Measurements from ENCODE around the gene NF2. TPM values are rescaled to one million over a fixed set of nuclear protein-coding genes. Genes with fewer than 3 reads are reported as not detected.
"Not testable (repeated sequence)": the region's sequence is repeated elsewhere in the genome, so short reads cannot be mapped to it uniquely, and the experiment has no call there.

NF2 gene
- total RNA-seq, 1 donor from 2014 or later, result 36.2 TPM

DNA sequence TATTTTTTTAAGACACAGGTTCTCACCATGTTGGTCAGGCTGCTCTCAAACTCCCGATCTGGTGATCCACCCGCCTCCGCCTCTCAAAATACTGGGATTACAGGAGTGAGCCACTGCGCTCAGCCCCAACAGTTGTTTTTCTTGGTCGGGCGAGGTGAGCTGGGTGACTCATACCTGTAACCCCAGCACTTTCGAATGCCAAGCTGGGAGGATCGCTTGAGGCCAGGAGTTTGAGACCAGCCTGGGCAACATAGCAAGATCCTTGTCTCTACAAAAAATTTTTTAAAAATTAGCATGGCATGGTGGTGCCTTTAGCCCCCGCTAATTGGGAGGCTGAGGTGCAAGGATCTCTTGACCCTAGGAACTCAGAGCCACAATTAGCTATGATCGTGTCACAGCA lies 7.0 kb upstream of the NF2 start:
- DNase-seq (ENCODE audit: low spot score), result no peak

DNA sequence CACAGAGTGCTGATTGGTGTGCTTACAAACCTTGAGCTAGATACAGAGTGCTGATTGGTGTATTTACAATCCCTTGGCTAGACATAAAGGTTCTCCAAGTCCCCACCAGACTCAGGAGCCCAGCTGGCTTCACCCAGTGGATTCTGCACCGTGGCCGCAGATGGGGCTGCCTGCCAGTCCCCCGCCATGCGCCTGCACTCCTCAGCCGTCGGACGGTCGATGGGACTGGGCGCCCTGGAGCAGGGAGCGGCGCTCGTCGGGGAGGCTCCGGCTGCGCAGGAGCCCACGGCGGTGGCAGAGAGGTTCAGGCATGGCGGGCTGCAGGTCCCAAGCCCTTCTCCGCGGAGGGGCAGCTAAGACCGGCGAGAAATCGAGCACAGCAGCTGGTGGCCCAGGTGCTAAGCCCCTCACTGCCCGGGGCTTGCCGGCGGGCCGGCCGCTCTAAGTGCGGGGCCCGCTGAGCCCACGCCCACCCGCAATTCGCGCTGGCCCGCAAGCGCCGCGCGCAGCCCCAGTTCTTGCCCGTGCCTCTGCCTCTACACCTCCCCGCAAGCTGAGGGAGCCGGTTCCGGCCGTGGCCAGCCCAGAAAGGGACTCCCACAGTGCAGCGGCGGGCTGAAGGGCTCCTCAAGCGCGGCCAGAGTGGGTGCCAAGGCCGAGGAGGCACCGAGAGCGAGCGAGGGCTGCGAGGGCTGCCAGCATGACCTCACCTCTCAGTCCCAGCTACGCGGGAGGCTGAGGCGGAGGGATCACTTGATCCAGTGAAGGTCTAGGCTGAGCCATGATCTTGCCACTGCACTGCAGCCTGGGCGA lies 5.4 kb upstream of the NF2 start:
- DNase-seq (ENCODE audit: low spot score), result not testable (repeated sequence)

- no peak for DNase-seq (ENCODE audit: low spot score)
These were observed 4.8 kb upstream of the NF2 start for GRCh38 chr22:29598684-29599020.

- DNase-seq (ENCODE audit: low spot score), result peak; percentile 22
These were observed 585 bp downstream of the NF2 start for GRCh38 chr22:29604076-29604360.

DNA sequence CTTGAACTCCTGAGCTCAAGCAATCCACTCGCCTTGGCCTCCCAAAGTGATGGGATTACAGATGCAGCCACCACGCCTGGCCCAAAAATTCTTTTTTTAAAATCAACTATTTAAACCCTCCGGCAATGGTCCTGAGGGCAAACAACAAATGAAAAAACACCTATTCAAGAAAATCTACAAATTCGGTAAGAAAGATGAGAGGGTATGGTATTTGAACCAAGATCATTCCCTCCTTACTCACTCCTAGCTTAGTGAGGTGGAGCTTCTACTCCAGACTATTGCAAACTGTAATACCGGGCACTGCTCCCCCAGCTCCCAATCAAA lies 2.1 kb downstream of the NF2 start:
- DNase-seq (ENCODE audit: low spot score), result no peak

GRCh38 chr22:29606320-29606719 lies 2.9 kb downstream of the NF2 start:
- no peak for DNase-seq (ENCODE audit: low spot score)

GRCh38 chr22:29607426-29607825 lies 4.0 kb downstream of the NF2 start:
- no peak for DNase-seq (ENCODE audit: low spot score)

- no peak for DNase-seq (ENCODE audit: low spot score)
These were observed 5.7 kb downstream of the NF2 start for GRCh38 chr22:29609139-29609538.

- no peak for DNase-seq (ENCODE audit: low spot score)
These were observed 7.3 kb downstream of the NF2 start for GRCh38 chr22:29610780-29611179.

GRCh38 chr22:29615705-29616327 lies 12.4 kb downstream of the NF2 start:
- DNase-seq (ENCODE audit: low spot score), result no peak

GRCh38 chr22:29617922-29618629 lies 14.6 kb downstream of the NF2 start:
- DNase-seq (ENCODE audit: low spot score), result no peak

DNA sequence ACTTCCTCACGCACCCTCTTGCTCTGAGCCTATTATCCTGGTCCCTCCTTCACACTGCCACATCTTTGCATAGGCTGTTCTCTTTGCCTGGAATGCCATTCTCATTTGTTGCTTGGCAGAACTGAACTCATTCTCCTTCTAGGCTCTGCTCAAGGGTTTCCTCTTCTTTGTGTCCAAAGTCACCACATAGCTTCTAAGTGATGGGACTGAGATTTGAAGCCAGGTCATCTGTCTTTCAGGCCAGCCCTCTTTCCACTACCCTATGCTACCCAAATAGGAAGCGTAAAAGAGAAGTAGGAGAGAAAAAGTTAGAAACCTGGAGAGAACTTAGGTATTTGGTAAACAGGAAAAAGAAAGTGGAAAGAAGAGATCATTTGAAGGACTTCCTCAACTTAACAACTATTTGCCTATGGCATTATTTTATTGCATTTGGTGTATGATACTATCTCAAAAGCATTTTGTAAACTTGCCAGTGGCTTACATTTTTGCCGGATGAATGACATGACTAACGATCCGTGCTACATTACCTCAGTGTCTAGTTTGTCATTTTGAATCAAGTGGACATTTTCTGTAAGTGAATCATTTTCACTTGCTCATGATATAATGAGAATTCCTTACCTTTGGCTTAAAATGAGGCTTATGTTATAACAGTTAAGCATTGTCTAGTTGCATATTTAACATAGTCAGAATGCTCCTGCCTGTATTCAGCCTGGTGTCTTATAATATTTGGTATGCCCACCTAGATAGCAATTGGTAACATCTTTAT lies 18.5 kb downstream of the NF2 start:
- no peak for DNase-seq (ENCODE audit: low spot score)

- no peak for DNase-seq (ENCODE audit: low spot score)
These were observed 19.6 kb downstream of the NF2 start for GRCh38 chr22:29623059-29623458.

- DNase-seq (ENCODE audit: low spot score), result no peak
These were observed 20.2 kb downstream of the NF2 start for GRCh38 chr22:29623553-29624169.

DNA sequence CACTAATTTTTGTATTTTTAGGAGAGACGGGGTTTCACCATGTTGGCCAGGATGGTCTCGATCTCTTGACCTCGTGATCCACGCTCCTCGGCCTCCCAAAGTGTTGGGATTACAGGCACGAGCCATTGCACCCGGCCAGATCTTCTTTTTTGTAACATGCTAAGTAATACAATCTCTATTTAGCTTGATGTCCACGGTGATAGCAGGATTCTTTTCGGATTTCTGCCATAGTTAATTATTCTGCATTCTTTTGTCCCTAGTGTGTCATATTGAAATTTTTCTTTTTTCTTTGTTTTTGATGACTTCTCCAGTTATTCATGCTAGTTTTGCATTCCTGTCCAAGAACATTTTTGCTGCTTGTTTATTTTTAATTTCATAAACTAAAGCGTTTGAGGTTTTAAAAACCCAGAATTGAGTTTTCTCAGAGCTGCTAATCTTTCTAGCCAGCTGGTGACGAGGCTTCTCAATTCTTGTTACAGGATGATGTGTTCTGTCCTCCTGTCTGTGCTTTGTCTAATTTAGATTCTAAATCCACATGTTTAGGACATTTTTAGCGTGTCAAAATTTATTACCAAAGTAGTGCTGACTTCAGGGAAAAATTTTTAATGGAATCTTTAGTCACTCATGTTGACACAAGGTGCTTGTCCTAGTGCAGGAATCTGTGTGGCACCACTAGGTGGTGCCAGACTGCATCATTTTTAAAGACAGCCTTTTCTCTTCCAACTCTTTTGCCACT lies 21.8 kb downstream of the NF2 start:
- DNase-seq (ENCODE audit: low spot score), result peak; percentile 49

DNA sequence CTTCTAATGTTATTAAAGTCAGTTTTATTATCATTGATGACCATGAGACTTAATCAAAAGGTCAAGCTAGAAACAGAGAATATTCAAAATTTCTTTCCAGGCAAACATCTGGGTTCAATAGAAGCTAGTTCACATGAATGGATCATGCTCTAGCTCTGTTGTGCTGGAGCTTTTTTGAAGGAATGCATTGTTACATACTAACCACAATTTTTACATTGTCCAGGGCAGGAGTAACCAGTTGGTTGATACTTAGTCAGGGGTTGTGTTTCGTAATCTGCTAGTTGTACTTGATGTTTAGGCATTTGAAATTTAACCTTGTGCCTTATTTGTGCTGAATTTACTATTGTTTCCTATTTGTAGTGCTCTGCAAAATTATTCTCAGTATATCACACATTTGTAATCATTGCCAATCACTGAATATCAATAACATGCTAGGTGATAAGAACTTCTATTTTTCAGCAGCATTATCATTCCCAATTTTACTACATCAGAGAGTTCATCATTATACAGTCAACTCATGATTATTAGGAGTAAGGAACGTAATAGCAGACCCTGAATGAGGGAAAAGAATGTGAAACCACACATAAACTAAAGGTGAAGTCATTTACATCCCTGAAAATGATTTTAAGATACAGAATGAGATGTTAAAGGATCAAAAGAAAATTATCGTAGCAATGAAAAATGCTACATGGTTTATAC lies 23.2 kb downstream of the NF2 start:
- DNase-seq (ENCODE audit: low spot score), result no peak

GRCh38 chr22:29627196-29627535 lies 23.7 kb downstream of the NF2 start:
- no peak for DNase-seq (ENCODE audit: low spot score)

DNA sequence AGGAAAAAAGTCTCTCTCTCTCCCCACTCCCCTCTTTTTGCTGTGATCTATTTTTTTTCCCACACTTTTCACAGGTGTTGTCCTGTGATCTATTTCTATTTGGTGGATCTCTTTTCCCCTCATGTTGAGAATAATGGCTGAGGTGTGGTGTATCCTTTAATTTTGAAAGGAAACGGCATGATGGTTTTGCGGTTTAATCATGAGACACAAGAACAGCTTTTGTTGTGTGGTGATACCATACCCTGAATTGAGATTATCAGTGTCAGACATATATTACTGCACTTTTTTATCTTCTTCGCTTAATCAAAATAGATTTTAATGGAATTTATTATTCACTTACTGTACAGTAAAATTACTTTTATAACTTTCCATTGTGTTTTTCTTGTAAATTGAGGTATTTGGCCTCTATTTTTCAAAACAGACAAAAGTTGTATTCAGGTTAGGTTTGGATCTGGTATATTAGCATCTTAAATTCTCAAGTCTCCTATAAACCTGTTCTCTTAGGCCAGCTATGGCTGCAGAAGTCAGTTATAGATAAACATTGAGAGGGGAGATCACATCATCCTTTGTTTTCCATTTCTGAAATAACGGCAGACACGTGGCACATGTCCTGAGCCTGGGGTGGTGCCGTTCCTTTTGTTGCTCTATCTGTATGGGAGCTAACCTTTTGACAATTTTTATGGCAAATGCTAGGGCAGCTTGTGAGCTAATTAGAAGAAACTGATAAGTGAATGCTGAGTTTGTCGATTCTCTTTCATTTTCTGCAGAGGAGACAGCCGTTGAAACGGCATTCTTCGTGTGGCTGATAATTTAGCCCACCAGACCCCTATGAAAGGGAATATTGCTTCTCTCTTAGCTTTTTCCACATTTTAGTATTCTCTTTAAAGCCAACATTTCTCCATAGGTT lies 25.8 kb downstream of the NF2 start:
- no peak for DNase-seq (ENCODE audit: low spot score)

DNA sequence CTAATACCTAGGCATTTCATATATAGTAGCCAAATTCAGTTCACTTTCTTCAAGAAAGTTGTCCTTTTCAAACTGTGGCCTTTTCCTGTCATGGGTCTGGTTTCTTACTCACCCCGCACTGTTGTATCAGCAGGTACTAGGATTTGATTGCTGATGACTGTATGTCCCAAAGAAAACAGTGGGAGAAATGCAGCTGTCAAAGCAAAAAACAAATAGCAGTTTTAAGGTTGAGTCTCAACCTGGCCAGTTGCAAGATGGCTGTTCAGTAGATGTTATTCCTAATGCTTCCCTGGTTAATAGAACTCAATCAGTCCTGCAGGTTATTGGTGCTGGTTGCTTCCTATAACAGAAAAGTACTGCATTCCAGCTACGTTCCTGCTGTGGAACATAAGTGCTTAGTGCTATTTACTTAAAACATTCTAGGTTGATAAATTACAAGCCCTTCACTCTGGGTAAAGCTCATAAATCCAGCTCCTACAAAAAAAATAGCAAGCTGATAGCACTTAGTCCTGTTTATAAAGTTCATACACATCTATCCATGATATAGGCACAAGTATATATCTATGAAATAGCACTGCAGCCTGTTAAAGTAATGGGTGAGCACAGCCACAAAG lies 26.6 kb downstream of the NF2 start:
- DNase-seq (ENCODE audit: low spot score), result no peak
